ENCODE measurements around the gene SHROOM4. TPM values are rescaled to one million over a fixed set of nuclear protein-coding genes. Genes with fewer than 3 reads are reported as not detected.

The SHROOM4 gene
- total RNA-seq, 4 donors from 2014 or later, result 2.3 to 7.1 (median 3.2) TPM

DNA sequence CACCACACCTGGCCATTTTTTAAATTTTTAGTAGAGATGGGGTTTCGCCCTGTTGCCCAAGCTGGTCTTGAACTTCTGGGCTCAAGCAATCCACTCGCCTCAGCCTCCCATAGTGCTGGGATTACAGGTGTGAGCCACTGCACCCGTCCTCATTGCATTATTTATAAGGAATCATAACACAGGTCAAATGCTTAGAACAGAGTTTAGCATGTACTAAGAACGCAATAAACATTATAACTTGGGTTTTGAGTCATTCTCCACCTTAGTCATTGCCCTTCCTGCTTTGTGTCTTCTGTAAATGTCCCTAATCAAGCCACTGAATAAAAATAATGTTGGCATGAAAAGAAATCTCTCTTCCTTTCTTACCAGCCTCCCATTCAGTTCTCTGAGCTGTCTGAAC is 38.5 kb upstream of the SHROOM4 start:
- Histone ChIP-seq H3K27me3 (no peaks in the 10 kb centered on the region), H3K4me3 (no peak overlapping the region), H3K9me3 (no peaks in the 10 kb centered on the region), H3K36me3 (no peaks in the 10 kb centered on the region), H3K27ac (no peak overlapping the region), H3K4me1 (no peaks in the 10 kb centered on the region)
- no peak for DNase-seq
- intact Hi-C loops (cut with DNase I; ENCODE audit: low total_unique reads) (no loop called here), in situ Hi-C loops (cut with MboI; ENCODE audit: low pct_ligation_motif_present in 1 of 4, low pct_unique_long_range_greater_than_20kb in 1 of 4, low sequenced_read_pairs in 3 of 4) (no loop called here)
- 69% methylated on average over 4 of the region's 4 CpGs; no CpG with 5 or more reads in 1 of the 2 donors for WGBS, 2 donors (ENCODE audit: low coverage in 1 of 2)
- no peak for TF ChIP-seq POLR2A (IDR thresholded peaks at IDR 0.05)
- no peak for TF ChIP-seq EP300 (IDR thresholded peaks at IDR 0.05; ENCODE audit: low read depth)
- no peak for TF ChIP-seq POLR2AphosphoS5 (IDR thresholded peaks at IDR 0.05)
- TF ChIP-seq, protein P1, sequence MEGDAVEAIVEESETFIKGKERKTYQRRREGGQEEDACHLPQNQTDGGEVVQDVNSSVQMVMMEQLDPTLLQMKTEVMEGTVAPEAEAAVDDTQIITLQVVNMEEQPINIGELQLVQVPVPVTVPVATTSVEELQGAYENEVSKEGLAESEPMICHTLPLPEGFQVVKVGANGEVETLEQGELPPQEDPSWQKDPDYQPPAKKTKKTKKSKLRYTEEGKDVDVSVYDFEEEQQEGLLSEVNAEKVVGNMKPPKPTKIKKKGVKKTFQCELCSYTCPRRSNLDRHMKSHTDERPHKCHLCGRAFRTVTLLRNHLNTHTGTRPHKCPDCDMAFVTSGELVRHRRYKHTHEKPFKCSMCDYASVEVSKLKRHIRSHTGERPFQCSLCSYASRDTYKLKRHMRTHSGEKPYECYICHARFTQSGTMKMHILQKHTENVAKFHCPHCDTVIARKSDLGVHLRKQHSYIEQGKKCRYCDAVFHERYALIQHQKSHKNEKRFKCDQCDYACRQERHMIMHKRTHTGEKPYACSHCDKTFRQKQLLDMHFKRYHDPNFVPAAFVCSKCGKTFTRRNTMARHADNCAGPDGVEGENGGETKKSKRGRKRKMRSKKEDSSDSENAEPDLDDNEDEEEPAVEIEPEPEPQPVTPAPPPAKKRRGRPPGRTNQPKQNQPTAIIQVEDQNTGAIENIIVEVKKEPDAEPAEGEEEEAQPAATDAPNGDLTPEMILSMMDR (IDR thresholded peaks at IDR 0.05), result no peak

DNA sequence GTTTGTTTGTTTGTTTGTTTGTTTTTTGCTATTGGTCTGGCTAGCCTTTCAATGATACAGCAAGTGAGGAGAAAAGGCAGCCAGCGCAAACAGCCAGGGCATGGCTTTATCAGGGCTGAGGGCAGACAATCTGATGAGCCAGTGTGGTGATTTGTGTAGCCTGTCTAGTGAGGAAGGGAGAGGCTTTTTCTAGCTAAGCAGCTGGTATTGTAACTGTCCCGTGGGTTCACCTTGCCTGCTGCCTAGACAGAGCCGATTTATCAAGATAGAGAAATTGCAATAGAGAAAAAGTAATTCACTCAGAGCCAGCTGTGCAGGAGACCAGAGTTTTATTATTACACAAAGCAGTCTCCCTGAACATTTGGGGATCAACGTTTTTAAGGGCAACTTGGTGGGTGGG is 28.2 kb upstream of the SHROOM4 start:
- no peak for TF ChIP-seq POLR2AphosphoS5 (IDR thresholded peaks at IDR 0.05)
- TF ChIP-seq, protein P1 (IDR thresholded peaks at IDR 0.05), result no peak
- Histone ChIP-seq H3K4me3 (no peak overlapping the region), H3K27me3 (no peaks in the 10 kb centered on the region), H3K36me3 (no peaks in the 10 kb centered on the region), H3K9me3 (no peaks in the 10 kb centered on the region), H3K4me1 (no peaks in the 10 kb centered on the region), H3K27ac (no peak overlapping the region)
- intact Hi-C loops (cut with DNase I; ENCODE audit: low total_unique reads), result no loop called here
- in situ Hi-C loops (cut with MboI; ENCODE audit: low pct_ligation_motif_present in 1 of 4, low pct_unique_long_range_greater_than_20kb in 1 of 4, low sequenced_read_pairs in 3 of 4), result no loop called here
- 56% methylated on average over 4 of the region's 4 CpGs; no CpG with 5 or more reads in 1 of the 2 donors for WGBS, 2 donors (ENCODE audit: low coverage in 1 of 2)
- no peak for DNase-seq

DNA sequence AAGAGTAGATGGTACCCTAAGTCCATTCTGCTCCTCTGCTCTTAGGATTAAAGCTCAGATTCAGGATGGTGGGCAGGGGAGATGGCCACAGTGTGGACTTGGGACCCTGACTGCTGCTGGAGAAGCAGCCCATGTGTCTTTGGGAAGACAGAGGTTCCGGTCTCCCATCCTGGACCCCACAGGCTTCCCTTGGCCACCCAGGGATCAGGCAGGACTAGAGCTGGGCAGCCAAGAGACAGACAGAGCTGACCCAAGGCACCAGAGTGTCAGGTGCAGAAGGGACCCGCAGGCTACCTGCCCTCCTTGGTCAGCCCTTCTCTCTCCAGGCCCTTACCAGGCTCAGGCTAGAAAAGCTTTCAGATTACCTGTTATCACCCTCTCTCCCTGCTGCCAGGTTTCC is 25.7 kb upstream of the SHROOM4 start:
- no peaks in the 10 kb centered on the region for H3K9me3 ChIP-seq
- 70% methylated on average over 2 of the region's 2 CpGs; no CpG with 5 or more reads in 1 of the 2 donors for WGBS, 2 donors (ENCODE audit: low coverage in 1 of 2)
- no peak overlapping the region for H3K4me3 ChIP-seq
- H3K36me3 ChIP-seq, result no peaks in the 10 kb centered on the region
- intact Hi-C loops (cut with DNase I; ENCODE audit: low total_unique reads), result no loop called here
- in situ Hi-C loops (cut with MboI; ENCODE audit: low pct_ligation_motif_present in 1 of 4, low pct_unique_long_range_greater_than_20kb in 1 of 4, low sequenced_read_pairs in 3 of 4), result no loop called here
- TF ChIP-seq, protein P1 (IDR thresholded peaks at IDR 0.05), result no peak
- TF ChIP-seq POLR2AphosphoS5 (IDR thresholded peaks at IDR 0.05) (no peak), POLR2A (IDR thresholded peaks at IDR 0.05) (no peak), EP300 (IDR thresholded peaks at IDR 0.05; ENCODE audit: low read depth) (no peak)
- no peak for DNase-seq
- H3K27me3 ChIP-seq, result no peaks in the 10 kb centered on the region
- H3K4me1 ChIP-seq, result no peaks in the 10 kb centered on the region
- H3K27ac ChIP-seq, result no peak overlapping the region

DNA sequence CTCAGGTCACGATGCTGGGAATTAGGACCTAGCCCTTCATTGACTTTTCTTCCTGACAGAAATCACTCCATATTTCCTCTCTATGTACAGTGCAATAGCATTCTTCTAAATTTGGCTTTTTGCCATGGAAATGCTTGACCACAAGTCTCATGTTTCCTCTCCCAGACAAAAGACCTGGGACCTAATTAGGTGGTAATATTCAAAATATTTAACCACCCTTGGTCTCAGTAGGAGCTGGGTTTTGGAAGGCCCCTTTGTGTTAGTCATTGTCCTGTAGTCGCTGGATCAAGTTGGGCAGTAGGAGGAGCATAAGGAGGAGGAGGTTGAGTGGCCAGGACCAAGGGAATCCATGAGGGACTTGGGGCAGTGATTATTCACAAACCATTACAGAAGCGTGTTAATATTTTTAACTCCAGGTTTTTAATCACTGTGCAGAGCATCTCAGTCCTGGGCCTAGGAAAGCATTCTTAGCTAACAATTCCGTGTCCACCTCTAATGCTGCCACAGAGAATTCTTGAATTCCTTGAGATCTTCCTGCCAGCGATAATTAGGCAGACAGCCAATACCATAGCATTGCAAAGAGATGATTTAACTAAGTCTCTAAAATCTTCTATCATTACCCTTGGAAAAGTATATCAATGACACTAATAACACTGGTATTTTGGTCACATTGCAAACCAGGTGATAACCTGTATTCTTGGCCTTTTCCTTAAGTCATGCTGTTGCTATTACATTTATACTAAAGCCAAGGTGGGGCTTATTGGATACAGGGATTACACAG is 25.0 kb upstream of the SHROOM4 start:
- WGBS, 2 donors (ENCODE audit: low coverage in 1 of 2), result 69 to 70% methylated on average over 2 to 5 of the region's 5 CpGs
- H3K36me3 ChIP-seq, result no peaks in the 10 kb centered on the region
- H3K4me1 ChIP-seq, result no peaks in the 10 kb centered on the region
- H3K9me3 ChIP-seq, result no peaks in the 10 kb centered on the region
- H3K4me3 ChIP-seq, result no peak overlapping the region
- no peaks in the 10 kb centered on the region for H3K27me3 ChIP-seq
- no peak overlapping the region for H3K27ac ChIP-seq
- in situ Hi-C loops (cut with MboI; ENCODE audit: low pct_ligation_motif_present in 1 of 4, low pct_unique_long_range_greater_than_20kb in 1 of 4, low sequenced_read_pairs in 3 of 4) (no loop called here), intact Hi-C loops (cut with DNase I; ENCODE audit: low total_unique reads) (no loop called here)
- DNase-seq, result no peak
- TF ChIP-seq EP300 (IDR thresholded peaks at IDR 0.05; ENCODE audit: low read depth) (no peak), POLR2AphosphoS5 (IDR thresholded peaks at IDR 0.05) (no peak), POLR2A (IDR thresholded peaks at IDR 0.05) (no peak)
- TF ChIP-seq, protein P1 (IDR thresholded peaks at IDR 0.05), result no peak
